ACHN (cell line): ENCODE data around the gene PCBD1.
"Not testable (repeated sequence)": the region's sequence is repeated elsewhere in the genome, so short reads cannot be mapped to it uniquely, and the experiment has no call there.

Experiments used
- DNase-seq: peaks from one replicate; pipeline ENCODE4 v3.0.0-alpha.2; 2015
- in situ Hi-C: cut with HindIII; loops from 2 replicates; pipeline ENCODE4 v1.10.0; 2017; ENCODE audit warnings: low sequenced_read_pairs, low pct_ligation_motif_present, low pct_unique_long_range_greater_than_20kb

Gene PCBD1

GRCh38 chr10:70885481-70885880, 2.9 kb downstream of the PCBD1 start:
- in situ Hi-C loops = no loop called here
- no peak for DNase-seq

GRCh38 chr10:70884741-70885140, 3.6 kb downstream of the PCBD1 start:
- no peak for DNase-seq
- in situ Hi-C loops = no loop called here

GRCh38 chr10:70880077-70880534, 8.3 kb downstream of the PCBD1 start:
- peak; percentile 79 for DNase-seq
- in situ Hi-C loops = no loop called here

GRCh38 chr10:70879207-70879606, 9.2 kb downstream of the PCBD1 start:
- no peak for DNase-seq
- in situ Hi-C loops = no loop called here

GRCh38 chr10:70874061-70874460, 14.3 kb downstream of the PCBD1 start:
- in situ Hi-C loops = no loop called here
- no peak for DNase-seq

GRCh38 chr10:70872291-70872690, 16.1 kb downstream of the PCBD1 start:
- DNase-seq = no peak
- in situ Hi-C loops = no loop called here

GRCh38 chr10:70866424-70866823, 21.9 kb downstream of the PCBD1 start:
- in situ Hi-C loops = no loop called here
- no peak for DNase-seq

GRCh38 chr10:70864935-70865334, 23.4 kb downstream of the PCBD1 start:
- in situ Hi-C loops = no loop called here
- DNase-seq = no peak

GRCh38 chr10:70863470-70864160, 24.8 kb downstream of the PCBD1 start:
- in situ Hi-C loops = no loop called here

GRCh38 chr10:70861495-70862197, 26.7 kb downstream of the PCBD1 start:
- in situ Hi-C loops, DNase-seq: not testable (repeated sequence)

More at GRCh38 chr10:70863470-70864160, 24.8 kb downstream of the PCBD1 start:
- DNase-seq = no peak

- in situ Hi-C loops = no loop called here
- DNase-seq = no peak
Observed at GRCh38 chr10:70858759-70859158, 29.6 kb downstream of the PCBD1 start.

GRCh38 chr10:70856454-70856853, 31.9 kb downstream of the PCBD1 start:
- DNase-seq = no peak
- in situ Hi-C loops = no loop called here

- no peak for DNase-seq
- in situ Hi-C loops = no loop called here
Observed at GRCh38 chr10:70853457-70853856, 34.9 kb downstream of the PCBD1 start.

GRCh38 chr10:70853038-70853437, 35.3 kb downstream of the PCBD1 start:
- no peak for DNase-seq
- in situ Hi-C loops = no loop called here

- in situ Hi-C loops = no loop called here
- DNase-seq = no peak
Observed at GRCh38 chr10:70851597-70852475, 36.5 kb downstream of the PCBD1 start.

GRCh38 chr10:70850097-70850496, 38.3 kb downstream of the PCBD1 start:
- no peak for DNase-seq
- in situ Hi-C loops = no loop called here

GRCh38 chr10:70849582-70850016, 38.8 kb downstream of the PCBD1 start:
- in situ Hi-C loops = no loop called here
- DNase-seq = peak; percentile 76

GRCh38 chr10:70847659-70848360, 40.6 kb downstream of the PCBD1 start:
- in situ Hi-C loops = no loop called here
- no peak for DNase-seq
